GM12892 (cell line): ENCODE measurements around the gene CSPG4.

ENCODE experiments used
- POLR2A ChIP-seq: IDR thresholded peaks from 2 replicates; pipeline ENCODE4 v1.6.1; 2011; ENCODE audit warnings: low read depth, low read length, control low read depth
- POLR2AphosphoS5 ChIP-seq: IDR thresholded peaks from 2 replicates; pipeline ENCODE4 v1.6.1; 2011; ENCODE audit warnings: low read depth, low read length, control low read depth

DNA sequence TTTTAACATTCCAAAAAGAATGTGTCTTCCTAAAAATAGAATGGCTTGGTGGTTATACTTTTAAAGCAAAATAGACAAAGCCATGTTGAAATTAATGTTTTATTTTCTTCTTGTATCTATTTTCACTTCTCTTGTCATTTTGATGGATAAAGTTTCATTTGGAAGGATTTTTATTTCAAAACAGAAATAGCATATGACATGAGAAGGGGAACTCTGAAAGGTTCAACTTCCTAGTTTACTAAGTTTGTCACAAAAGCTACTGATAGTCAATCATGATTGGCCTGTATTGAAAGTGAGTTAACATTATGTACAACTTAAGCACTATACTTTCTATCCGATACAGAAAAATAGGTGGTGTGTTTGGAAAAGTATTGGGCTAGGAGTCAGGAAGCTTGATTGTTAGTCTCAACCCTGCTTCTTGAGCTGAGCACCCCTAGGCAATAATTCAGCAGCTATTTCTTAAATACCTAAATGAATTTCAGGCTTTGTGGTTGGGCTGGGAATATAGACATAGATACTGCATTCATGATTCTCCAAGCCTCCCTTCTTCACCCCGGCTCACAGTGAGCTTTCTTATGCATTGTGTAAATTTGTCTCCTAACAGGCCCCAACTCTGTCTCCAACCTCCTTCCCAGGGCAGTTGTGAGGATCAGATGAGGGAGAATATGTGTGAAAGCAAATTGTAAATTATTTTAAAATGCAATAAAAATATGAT lies 46.9 kb upstream of the CSPG4 start:
- TF ChIP-seq POLR2A (no peak), POLR2AphosphoS5 (no peak)
